Measurements from ENCODE around the gene NWD2. TPM values are rescaled to one million over a fixed set of nuclear protein-coding genes. Genes with fewer than 3 reads are reported as not detected.

NWD2 gene
- total and polyA plus RNA-seq, 2 donors (not counting 1 experiment from before 2014, with no cell fraction given): not detected

- Histone ChIP-seq H3K79me2 (ENCODE audit: control insufficient read depth, insufficient read depth, low read length) (no peaks in the 10 kb centered on the region), H3K27me3 (ENCODE audit: control insufficient read depth, insufficient read depth, low read length) (no peaks in the 10 kb centered on the region), H3K9me3 (ENCODE audit: control insufficient read depth, insufficient read depth, low read depth, low read length) (no peaks in the 10 kb centered on the region), H3K4me3 (replicated peaks in 1 of 4; ENCODE audit: control extremely low read depth in 1 of 4, insufficient read depth in 1 of 4, low read depth in 3 of 4, low read length in 4 of 4) (no peak overlapping the region), H3K36me3 (ENCODE audit: control insufficient read depth, insufficient read depth, low read length) (no peaks in the 10 kb centered on the region), H4K20me1 (ENCODE audit: control insufficient read depth, extremely low read depth, insufficient read depth, low read length) (no peaks in the 10 kb centered on the region), H2AFZ (ENCODE audit: low read length) (no peak overlapping the region), H3K27ac (ENCODE audit: insufficient read depth, low read length) (no peak overlapping the region), H3K4me2 (ENCODE audit: extremely low read depth, insufficient read depth, low read length) (no peak overlapping the region), H3K4me1 (ENCODE audit: control insufficient read depth, extremely low read depth, insufficient read depth, low read length) (no peaks in the 10 kb centered on the region), H3K9ac (ENCODE audit: insufficient read depth, low read length) (no peak overlapping the region)
- TF ChIP-seq EZH2 (IDR thresholded peaks at IDR 0.05; ENCODE audit: low read length, missing control alignments): no peak
- TF ChIP-seq CTCF (conservative IDR thresholded peaks at IDR 0.05 in 1 of 2, IDR thresholded peaks at IDR 0.05 in 1 of 2; ENCODE audit: low read depth in 1 of 2, low read length in 2 of 2): no peak
- no peak for DNase-seq (ENCODE audit: low read depth in 2 of 2)
Measured at GRCh38 chr4:37471971-37472370, 227.4 kb downstream of the NWD2 start.

- no peak overlapping the region for H3K27ac ChIP-seq (ENCODE audit: insufficient read depth, low read length)
- no peaks in the 10 kb centered on the region for H3K9me3 ChIP-seq (ENCODE audit: control insufficient read depth, insufficient read depth, low read depth, low read length)
- H3K4me3 ChIP-seq (replicated peaks in 1 of 4; ENCODE audit: control extremely low read depth in 1 of 4, insufficient read depth in 1 of 4, low read depth in 3 of 4, low read length in 4 of 4): no peak overlapping the region
- H3K4me2 ChIP-seq (ENCODE audit: extremely low read depth, insufficient read depth, low read length): no peak overlapping the region
- DNase-seq (ENCODE audit: low read depth in 2 of 2): no peak
- no peaks in the 10 kb centered on the region for H3K4me1 ChIP-seq (ENCODE audit: control insufficient read depth, extremely low read depth, insufficient read depth, low read length)
- H3K36me3 ChIP-seq (ENCODE audit: control insufficient read depth, insufficient read depth, low read length): no peaks in the 10 kb centered on the region
- H3K27me3 ChIP-seq (ENCODE audit: control insufficient read depth, insufficient read depth, low read length): no peaks in the 10 kb centered on the region
- H3K79me2 ChIP-seq (ENCODE audit: control insufficient read depth, insufficient read depth, low read length): no peaks in the 10 kb centered on the region
- no peak overlapping the region for H2AFZ ChIP-seq (ENCODE audit: low read length)
- H4K20me1 ChIP-seq (ENCODE audit: control insufficient read depth, extremely low read depth, insufficient read depth, low read length): no peaks in the 10 kb centered on the region
- no peak overlapping the region for H3K9ac ChIP-seq (ENCODE audit: insufficient read depth, low read length)
- no peak for TF ChIP-seq CTCF (conservative IDR thresholded peaks at IDR 0.05 in 1 of 2, IDR thresholded peaks at IDR 0.05 in 1 of 2; ENCODE audit: low read depth in 1 of 2, low read length in 2 of 2)
- no peak for TF ChIP-seq EZH2 (IDR thresholded peaks at IDR 0.05; ENCODE audit: low read length, missing control alignments)
Measured at GRCh38 chr4:37473807-37474206, 229.3 kb downstream of the NWD2 start.

DNA sequence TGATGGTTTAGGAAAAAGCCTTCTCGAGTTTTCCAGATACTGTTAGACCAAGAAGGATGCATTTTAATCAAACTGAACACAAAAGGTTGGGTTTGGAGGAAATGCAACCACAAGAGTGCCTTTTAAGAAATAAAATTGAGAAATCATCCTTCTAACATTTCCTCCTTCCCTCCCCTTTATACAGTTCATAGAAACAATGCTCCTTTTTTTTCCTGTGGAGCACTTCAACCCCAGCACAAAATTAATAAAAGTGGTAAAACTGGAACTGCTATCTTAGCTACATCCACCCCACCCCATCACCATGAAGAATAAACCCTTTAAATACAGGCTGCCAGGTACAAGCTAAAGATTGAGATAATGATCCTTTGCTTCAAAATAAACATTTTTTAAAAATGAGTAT is 230.5 kb downstream of the NWD2 start:
- no peak overlapping the region for H3K9ac ChIP-seq (ENCODE audit: insufficient read depth, low read length)
- H3K4me3 ChIP-seq (replicated peaks in 1 of 4; ENCODE audit: control extremely low read depth in 1 of 4, insufficient read depth in 1 of 4, low read depth in 3 of 4, low read length in 4 of 4): no peak overlapping the region
- H4K20me1 ChIP-seq (ENCODE audit: control insufficient read depth, extremely low read depth, insufficient read depth, low read length): no peaks in the 10 kb centered on the region
- H3K4me2 ChIP-seq (ENCODE audit: extremely low read depth, insufficient read depth, low read length): no peak overlapping the region
- TF ChIP-seq EZH2 (IDR thresholded peaks at IDR 0.05; ENCODE audit: low read length, missing control alignments): no peak
- TF ChIP-seq CTCF (conservative IDR thresholded peaks at IDR 0.05 in 1 of 2, IDR thresholded peaks at IDR 0.05 in 1 of 2; ENCODE audit: low read depth in 1 of 2, low read length in 2 of 2): no peak
- no peaks in the 10 kb centered on the region for H3K36me3 ChIP-seq (ENCODE audit: control insufficient read depth, insufficient read depth, low read length)
- H3K9me3 ChIP-seq (ENCODE audit: control insufficient read depth, insufficient read depth, low read depth, low read length): no peaks in the 10 kb centered on the region
- no peak for DNase-seq (ENCODE audit: low read depth in 2 of 2)
- no peaks in the 10 kb centered on the region for H3K27me3 ChIP-seq (ENCODE audit: control insufficient read depth, insufficient read depth, low read length)
- no peaks in the 10 kb centered on the region for H3K4me1 ChIP-seq (ENCODE audit: control insufficient read depth, extremely low read depth, insufficient read depth, low read length)
- H3K27ac ChIP-seq (ENCODE audit: insufficient read depth, low read length): no peak overlapping the region
- no peaks in the 10 kb centered on the region for H3K79me2 ChIP-seq (ENCODE audit: control insufficient read depth, insufficient read depth, low read length)
- no peak overlapping the region for H2AFZ ChIP-seq (ENCODE audit: low read length)

All from fibroblast of lung (primary cell).